A549 treated with Mapracorat at 1 μM for 4 hours (cell line): Measurements from ENCODE around the gene ENKUR. TPM values are rescaled to one million over a fixed set of nuclear protein-coding genes. Genes with fewer than 3 reads are reported as not detected.

ENCODE experiments used
- total RNA-seq: library from RNA; stranded (reverse); fragments of 200-300 nt; extraction: Qiagen RNA extraction; gene quantifications from 5 replicates; pipeline ENCODE4 v1.2.3, GENCODE V29; 2022

ENKUR gene
- total RNA-seq: 0.19 to 0.41 TPM (median 0.35 TPM) in 5 replicates

GRCh38 chr10:25015828-25016375 lies at the start of gene ENKUR:
Gene ENKUR, minus strand, starts transcription at chr10:25016158. Its CDS starts 222 bp downstream, at chr10:25015936.

GRCh38 chr10:25016376-25017153 lies 607 bp upstream of the ENKUR start, which contains the start of gene THNSL1:
Gene THNSL1, plus strand, starts transcription at chr10:25016612. Its CDS starts 6,612 bp downstream, at chr10:25023224.

GRCh38 chr10:24952143-24952706 lies 63.7 kb downstream of the ENKUR start, which contains the start of gene PRTFDC1:
Gene PRTFDC1, minus strand, starts transcription at chr10:24952606. Its CDS starts 31 bp downstream, at chr10:24952575.

Other genes with a start within 250 kb of the ENKUR start
- gene PRTFDC1, start 63.6 kb downstream of the ENKUR start, total RNA-seq: 15.6 to 18.2 TPM (median 16.1 TPM) in 5 replicates
- 3.3 to 3.9 TPM (median 3.6 TPM) in 5 replicates for gene THNSL1, start 454 bp upstream of the ENKUR start, total RNA-seq
- 0.05 to 0.07 TPM (median 0.06 TPM) in 5 replicates for gene GPR158, start 158.8 kb upstream of the ENKUR start, total RNA-seq